Immature natural killer cell (primary cell): ENCODE measurements around the gene NRBP1. TPM values are rescaled to one million over a fixed set of nuclear protein-coding genes. Genes with fewer than 3 reads are reported as not detected.
A peak's percentile ranks its signal among the peaks of the same experiment; 100 is the strongest.

ENCODE experiments used
- DNase-seq, 3 donors: peaks; one replicate each; pipeline ENCODE4 v3.0.0; 2022; ENCODE audit warnings: mixed read lengths in 1 of 3
- H3K27ac Mint-ChIP-seq, 6 donors: one replicate each; pipeline ENCODE4 v1.8.0; 2020; ENCODE audit warnings: mixed read lengths in 6 of 6, mild to moderate bottlenecking in 5 of 6, inconsistent platforms in 4 of 6, moderate library complexity in 3 of 6
- H3K27me3 Mint-ChIP-seq, 3 donors: one replicate each; pipeline ENCODE4 v1.8.0; 2020 to 2021; ENCODE audit warnings: low read depth in 3 of 3, mild to moderate bottlenecking in 3 of 3, mixed read lengths in 3 of 3, moderate library complexity in 3 of 3, inconsistent platforms in 1 of 3
- H3K36me3 Mint-ChIP-seq, 3 donors: one replicate each; pipeline ENCODE4 v1.8.0; 2020; ENCODE audit warnings: mixed read lengths in 3 of 3, inconsistent platforms in 2 of 3, mild to moderate bottlenecking in 2 of 3
- H3K4me1 Mint-ChIP-seq, 2 donors: one replicate each; pipeline ENCODE4 v1.8.0; 2020; ENCODE audit warnings: inconsistent platforms in 2 of 2, mild to moderate bottlenecking in 2 of 2, mixed read lengths in 2 of 2, moderate library complexity in 1 of 2
- H3K4me3 Mint-ChIP-seq, 5 donors: one replicate each; pipeline ENCODE4 v1.8.0; 2020; ENCODE audit warnings: mild to moderate bottlenecking in 5 of 5, mixed read lengths in 5 of 5, inconsistent platforms in 3 of 5, moderate library complexity in 3 of 5
- H3K9me3 Mint-ChIP-seq, 6 donors: one replicate each; pipeline ENCODE4 v1.8.0; 2020; ENCODE audit warnings: mild to moderate bottlenecking in 6 of 6, mixed read lengths in 6 of 6, inconsistent platforms in 4 of 6, moderate library complexity in 3 of 6
- polyA plus RNA-seq, 3 donors: library from polyadenylated mRNA; unstranded; fragments of 300-500 nt; fragmentation: Illumina TruSeq; gene quantifications; one replicate each; pipeline ENCODE4 v1.2.3, GENCODE V29; 2021

The NRBP1 gene
- polyA plus RNA-seq, 3 donors from 2014 or later = 85.7 to 154 (median 147) TPM

GRCh38 chr2:27435628-27436027 lies 7.2 kb downstream of the NRBP1 start:
- DNase-seq = no peak
- Mint-ChIP-seq H3K27ac (peak overlapping the region in 3 of 6 donors; percentile 2 to 53 (median 48)), H3K36me3 (peaks cover 27 to 61% (median 57%) of the 10 kb centered on the region in 3 donors), H3K9me3 (no peaks in the 10 kb centered on the region), H3K4me3 (no peak overlapping the region), H3K27me3 (peaks cover 3 to 7% (median 5%) of the 10 kb centered on the region in 3 donors), H3K4me1 (peaks cover 19 to 39% of the 10 kb centered on the region in 2 donors)

GRCh38 chr2:27441226-27441926 lies 12.9 kb downstream of the NRBP1 start:
- H3K4me3 Mint-ChIP-seq = no peak overlapping the region
- peaks cover 29 to 44% (median 38%) of the 10 kb centered on the region in 3 donors for H3K36me3 Mint-ChIP-seq
- H3K27me3 Mint-ChIP-seq = peaks cover 7 to 11% (median 7%) of the 10 kb centered on the region in 3 donors
- no peaks in the 10 kb centered on the region for H3K9me3 Mint-ChIP-seq
- peaks cover 2 to 4% of the 10 kb centered on the region in 2 donors for H3K4me1 Mint-ChIP-seq
- peak overlapping the region in 1 of 6 donors; percentile 56 for H3K27ac Mint-ChIP-seq
- DNase-seq = no peak

- H3K4me3 Mint-ChIP-seq = no peak within 1 kb of the TSS
- H3K4me1 Mint-ChIP-seq = peaks cover 2 to 4% of the 10 kb centered on the region in 2 donors
- H3K36me3 Mint-ChIP-seq = peaks cover 29 to 38% (median 31%) of the 10 kb centered on the region in 3 donors
- peak in 2 of 3 donors; percentile 29 to 31 for DNase-seq
- H3K9me3 Mint-ChIP-seq = no peaks in the 10 kb centered on the region
- H3K27ac Mint-ChIP-seq = peak within 1 kb of the TSS; percentile 45 to 84 (median 79)
- peaks cover 7 to 11% (median 7%) of the 10 kb centered on the region in 3 donors for H3K27me3 Mint-ChIP-seq
Observed at GRCh38 chr2:27441958-27442919, 13.8 kb downstream of the NRBP1 start, which contains the start of gene KRTCAP3. KRTCAP3 (plus strand) TSS chr2:27442381; CDS start chr2:27442413, 32 bp downstream.

- Mint-ChIP-seq H3K27me3 (peaks cover 7 to 11% (median 7%) of the 10 kb centered on the region in 3 donors), H3K4me1 (peaks cover 2 to 4% of the 10 kb centered on the region in 2 donors), H3K4me3 (no peak overlapping the region), H3K36me3 (peaks cover 32 to 42% (median 32%) of the 10 kb centered on the region in 3 donors), H3K9me3 (no peaks in the 10 kb centered on the region), H3K27ac (peak overlapping the region; percentile 38 to 84 (median 64))
- DNase-seq = no peak
Observed at GRCh38 chr2:27442920-27443282, 14.5 kb downstream of the NRBP1 start.

- DNase-seq = no peak
- Mint-ChIP-seq H3K9me3 (no peaks in the 10 kb centered on the region), H3K27ac (peak overlapping the region in 1 of 6 donors; percentile 22), H3K4me1 (peaks cover 2 to 4% of the 10 kb centered on the region in 2 donors), H3K4me3 (no peak overlapping the region), H3K36me3 (peaks cover 21 to 49% (median 29%) of the 10 kb centered on the region in 3 donors), H3K27me3 (peaks cover 4 to 11% (median 7%) of the 10 kb centered on the region in 3 donors)
Observed at GRCh38 chr2:27445155-27445554, 16.7 kb downstream of the NRBP1 start.

GRCh38 chr2:27445615-27446014 lies 17.2 kb downstream of the NRBP1 start:
- H3K9me3 Mint-ChIP-seq = no peaks in the 10 kb centered on the region
- peaks cover 16 to 46% (median 25%) of the 10 kb centered on the region in 3 donors for H3K36me3 Mint-ChIP-seq
- H3K27me3 Mint-ChIP-seq = peaks cover 4 to 8% (median 7%) of the 10 kb centered on the region in 3 donors
- H3K4me3 Mint-ChIP-seq = no peak overlapping the region
- peaks cover 2 to 4% of the 10 kb centered on the region in 2 donors for H3K4me1 Mint-ChIP-seq
- no peak for DNase-seq
- peak overlapping the region in 1 of 6 donors; percentile 9 for H3K27ac Mint-ChIP-seq

- no peak for DNase-seq
- no peak overlapping the region for H3K4me3 Mint-ChIP-seq
- H3K27me3 Mint-ChIP-seq = peaks cover 4 to 8% (median 7%) of the 10 kb centered on the region in 3 donors
- peaks cover 2 to 4% of the 10 kb centered on the region in 2 donors for H3K4me1 Mint-ChIP-seq
- H3K9me3 Mint-ChIP-seq = no peaks in the 10 kb centered on the region
- no peak overlapping the region for H3K27ac Mint-ChIP-seq
- H3K36me3 Mint-ChIP-seq = peaks cover 13 to 42% (median 21%) of the 10 kb centered on the region in 3 donors
Observed at GRCh38 chr2:27446057-27446456, 17.6 kb downstream of the NRBP1 start.

GRCh38 chr2:27448381-27448780 lies 19.9 kb downstream of the NRBP1 start:
- Mint-ChIP-seq H3K9me3 (no peaks in the 10 kb centered on the region), H3K4me1 (no peaks in the 10 kb centered on the region), H3K36me3 (peaks cover 12 to 37% (median 26%) of the 10 kb centered on the region in 3 donors), H3K4me3 (no peak overlapping the region), H3K27ac (peak overlapping the region in 1 of 6 donors; percentile 25), H3K27me3 (peaks cover under 1 to 4% (median 1%) of the 10 kb centered on the region in 3 donors)
- no peak for DNase-seq

- peaks cover 0 to 3% (median 2%) of the 10 kb centered on the region in 3 donors for H3K27me3 Mint-ChIP-seq
- no peaks in the 10 kb centered on the region for H3K4me1 Mint-ChIP-seq
- DNase-seq = no peak
- H3K27ac Mint-ChIP-seq = no peak overlapping the region
- no peak overlapping the region for H3K4me3 Mint-ChIP-seq
- H3K36me3 Mint-ChIP-seq = peaks cover 12 to 50% (median 38%) of the 10 kb centered on the region in 3 donors
- no peaks in the 10 kb centered on the region for H3K9me3 Mint-ChIP-seq
Observed at GRCh38 chr2:27451095-27451494, 22.7 kb downstream of the NRBP1 start.

- no peak overlapping the region for H3K4me3 Mint-ChIP-seq
- no peak for DNase-seq
- peaks cover 0 to 3% (median 0%) of the 10 kb centered on the region in 3 donors for H3K27me3 Mint-ChIP-seq
- no peak overlapping the region for H3K27ac Mint-ChIP-seq
- no peaks in the 10 kb centered on the region for H3K4me1 Mint-ChIP-seq
- peaks cover 9 to 47% (median 39%) of the 10 kb centered on the region in 3 donors for H3K36me3 Mint-ChIP-seq
- H3K9me3 Mint-ChIP-seq = no peaks in the 10 kb centered on the region
Observed at GRCh38 chr2:27453968-27454367, 25.5 kb downstream of the NRBP1 start.

- Mint-ChIP-seq H3K4me1 (no peaks in the 10 kb centered on the region), H3K4me3 (no peak overlapping the region), H3K27ac (no peak overlapping the region), H3K27me3 (peaks cover 0 to 1% (median 0%) of the 10 kb centered on the region in 3 donors), H3K36me3 (peaks cover 19 to 55% (median 24%) of the 10 kb centered on the region in 3 donors), H3K9me3 (no peaks in the 10 kb centered on the region)
- no peak for DNase-seq
Observed at GRCh38 chr2:27461118-27461517, 32.7 kb downstream of the NRBP1 start.

GRCh38 chr2:27464443-27464842 lies 36.0 kb downstream of the NRBP1 start:
- Mint-ChIP-seq H3K27me3 (no peaks in the 10 kb centered on the region), H3K27ac (no peak overlapping the region), H3K4me3 (no peak overlapping the region), H3K36me3 (peaks cover 10 to 36% (median 19%) of the 10 kb centered on the region in 3 donors), H3K4me1 (no peaks in the 10 kb centered on the region), H3K9me3 (no peaks in the 10 kb centered on the region)
- DNase-seq = no peak

GRCh38 chr2:27471961-27472360 lies 43.5 kb downstream of the NRBP1 start:
- peaks cover 26 to 42% (median 29%) of the 10 kb centered on the region in 3 donors for H3K36me3 Mint-ChIP-seq
- DNase-seq = no peak
- H3K4me1 Mint-ChIP-seq = no peaks in the 10 kb centered on the region
- no peaks in the 10 kb centered on the region for H3K9me3 Mint-ChIP-seq
- no peak overlapping the region for H3K27ac Mint-ChIP-seq
- no peak overlapping the region for H3K4me3 Mint-ChIP-seq
- no peaks in the 10 kb centered on the region for H3K27me3 Mint-ChIP-seq
